T-helper 1 cell treated with Interleukin-12 subunit alpha and Interleukin-12 subunit beta and Interleukin-4 antibody, amounts not matched to agents 30 μg/mL and 1 μg/mL, for 36 hours (primary cell): Measurements from ENCODE around the gene PITX2.

Experiments
- H3K27ac Mint-ChIP-seq: one replicate; pipeline ENCODE4 v1.8.0; 2021; ENCODE audit warnings: mild to moderate bottlenecking, mixed read lengths
- H3K27me3 Mint-ChIP-seq: one replicate; pipeline ENCODE4 v1.8.0; 2021; ENCODE audit warnings: low read depth, mixed read lengths
- H3K36me3 Mint-ChIP-seq: one replicate; pipeline ENCODE4 v1.8.0; 2021; ENCODE audit warnings: low read depth, mixed read lengths
- H3K4me1 Mint-ChIP-seq: one replicate; pipeline ENCODE4 v1.8.0; 2021; ENCODE audit warnings: low read depth, mixed read lengths
- H3K4me3 Mint-ChIP-seq: one replicate; pipeline ENCODE4 v1.8.0; 2021; ENCODE audit warnings: mild to moderate bottlenecking, moderate library complexity, mixed read lengths
- H3K9me3 Mint-ChIP-seq: one replicate; pipeline ENCODE4 v1.8.0; 2021; ENCODE audit warnings: mixed read lengths

Gene PITX2

GRCh38 chr4:110640576-110640975, 17.7 kb upstream of the PITX2 start:
- peaks cover 1% of the 10 kb centered on the region for H3K4me1 Mint-ChIP-seq
- H3K27me3 Mint-ChIP-seq: peaks cover 85% of the 10 kb centered on the region
- peaks cover 8% of the 10 kb centered on the region for H3K36me3 Mint-ChIP-seq
- no peak overlapping the region for H3K27ac Mint-ChIP-seq
- H3K9me3 Mint-ChIP-seq: peaks cover 12% of the 10 kb centered on the region
- H3K4me3 Mint-ChIP-seq: no peak overlapping the region

- H3K4me1 Mint-ChIP-seq: peaks cover 1% of the 10 kb centered on the region
- H3K4me3 Mint-ChIP-seq: no peak overlapping the region
- peaks cover 90% of the 10 kb centered on the region for H3K27me3 Mint-ChIP-seq
- H3K36me3 Mint-ChIP-seq: peaks cover 10% of the 10 kb centered on the region
- H3K27ac Mint-ChIP-seq: peak overlapping the region; percentile 34
- H3K9me3 Mint-ChIP-seq: peaks cover 12% of the 10 kb centered on the region
These were observed 16.6 kb upstream of the PITX2 start for GRCh38 chr4:110639207-110640090.

DNA sequence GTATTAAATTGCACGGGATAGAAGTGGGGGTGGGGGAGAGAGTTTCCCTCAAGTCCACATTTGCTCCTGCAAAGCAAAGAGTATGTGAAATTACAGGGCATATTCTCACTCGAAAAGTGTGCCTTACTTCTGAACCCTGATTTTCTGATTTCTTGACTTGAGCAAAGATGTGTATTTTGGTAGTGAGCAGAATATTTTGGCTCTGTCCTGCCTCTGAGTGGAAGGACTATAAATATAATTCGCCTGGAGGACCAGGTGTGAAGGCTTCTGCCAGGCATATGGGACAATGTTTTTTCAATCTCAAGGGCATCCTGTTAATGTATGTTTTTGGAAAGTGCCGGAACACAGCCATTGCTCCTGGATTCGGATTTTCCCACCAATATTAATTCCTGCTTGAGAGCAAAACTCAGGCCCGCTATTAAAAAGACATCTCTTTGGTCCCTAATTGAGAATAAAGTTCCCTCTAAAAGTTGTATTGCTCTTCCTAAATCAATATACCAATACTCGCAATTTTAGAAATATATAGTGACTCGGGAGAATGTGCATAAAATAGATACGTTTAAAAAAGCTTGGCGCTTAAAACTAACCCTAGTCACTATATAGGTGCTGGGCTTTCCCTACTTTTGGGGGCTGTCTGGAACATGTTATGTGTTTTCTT, 15.3 kb upstream of the PITX2 start:
- peaks cover 1% of the 10 kb centered on the region for H3K4me1 Mint-ChIP-seq
- peaks cover 92% of the 10 kb centered on the region for H3K27me3 Mint-ChIP-seq
- no peak overlapping the region for H3K27ac Mint-ChIP-seq
- peaks cover 10% of the 10 kb centered on the region for H3K36me3 Mint-ChIP-seq
- peaks cover 12% of the 10 kb centered on the region for H3K9me3 Mint-ChIP-seq
- no peak overlapping the region for H3K4me3 Mint-ChIP-seq

GRCh38 chr4:110637408-110638088, 14.7 kb upstream of the PITX2 start:
- Mint-ChIP-seq H3K4me1 (peaks cover 1% of the 10 kb centered on the region), H3K9me3 (peaks cover 12% of the 10 kb centered on the region), H3K27me3 (peaks cover 94% of the 10 kb centered on the region), H3K36me3 (peaks cover 10% of the 10 kb centered on the region), H3K27ac (peak overlapping the region; percentile 63), H3K4me3 (peak overlapping the region; percentile 26)

DNA sequence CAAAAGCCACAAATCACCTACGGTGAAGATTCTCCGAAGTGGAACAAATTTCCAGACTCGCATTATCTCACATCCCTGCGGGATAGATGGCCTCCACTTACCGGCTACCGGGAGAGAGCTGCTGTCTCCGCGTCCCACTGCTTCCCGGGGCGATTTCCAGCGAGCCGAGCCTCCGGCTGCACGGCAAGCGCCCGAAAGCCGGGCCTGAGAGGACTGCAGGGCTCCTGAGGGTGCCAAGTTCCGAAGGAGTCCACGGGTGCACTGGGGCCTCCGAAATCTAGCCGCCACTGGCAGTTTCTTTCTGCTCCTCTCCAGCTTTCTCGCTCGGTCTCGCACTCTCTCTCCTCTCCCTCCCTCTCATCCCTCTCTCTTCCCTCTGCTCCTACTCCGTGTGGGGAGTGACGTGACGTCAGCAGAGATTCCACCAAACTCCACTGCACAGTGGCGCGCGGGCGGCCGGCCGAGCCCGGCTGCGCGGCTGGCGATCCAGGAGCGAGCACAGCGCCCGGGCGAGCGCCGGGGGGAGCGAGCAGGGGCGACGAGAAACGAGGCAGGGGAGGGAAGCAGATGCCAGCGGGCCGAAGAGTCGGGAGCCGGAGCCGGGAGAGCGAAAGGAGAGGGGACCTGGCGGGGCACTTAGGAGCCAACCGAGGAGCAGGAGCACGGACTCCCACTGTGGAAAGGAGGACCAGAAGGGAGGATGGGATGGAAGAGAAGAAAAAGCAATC, 14.0 kb upstream of the PITX2 start:
- Mint-ChIP-seq H3K4me1 (peaks cover 3% of the 10 kb centered on the region), H3K9me3 (peaks cover 12% of the 10 kb centered on the region), H3K36me3 (peaks cover 11% of the 10 kb centered on the region), H3K4me3 (no peak overlapping the region), H3K27me3 (peaks cover 92% of the 10 kb centered on the region), H3K27ac (peak overlapping the region; percentile 63)

GRCh38 chr4:110636171-110636679, 13.3 kb upstream of the PITX2 start:
- Mint-ChIP-seq H3K36me3 (peaks cover 12% of the 10 kb centered on the region), H3K27ac (no peak overlapping the region), H3K4me1 (peaks cover 3% of the 10 kb centered on the region), H3K27me3 (peaks cover 94% of the 10 kb centered on the region), H3K4me3 (no peak overlapping the region), H3K9me3 (peaks cover 12% of the 10 kb centered on the region)

GRCh38 chr4:110635163-110635865, 12.4 kb upstream of the PITX2 start:
- H3K9me3 Mint-ChIP-seq: peaks cover 12% of the 10 kb centered on the region
- H3K4me3 Mint-ChIP-seq: no peak overlapping the region
- H3K36me3 Mint-ChIP-seq: peaks cover 12% of the 10 kb centered on the region
- no peak overlapping the region for H3K27ac Mint-ChIP-seq
- H3K4me1 Mint-ChIP-seq: peaks cover 3% of the 10 kb centered on the region
- peaks cover 94% of the 10 kb centered on the region for H3K27me3 Mint-ChIP-seq

DNA sequence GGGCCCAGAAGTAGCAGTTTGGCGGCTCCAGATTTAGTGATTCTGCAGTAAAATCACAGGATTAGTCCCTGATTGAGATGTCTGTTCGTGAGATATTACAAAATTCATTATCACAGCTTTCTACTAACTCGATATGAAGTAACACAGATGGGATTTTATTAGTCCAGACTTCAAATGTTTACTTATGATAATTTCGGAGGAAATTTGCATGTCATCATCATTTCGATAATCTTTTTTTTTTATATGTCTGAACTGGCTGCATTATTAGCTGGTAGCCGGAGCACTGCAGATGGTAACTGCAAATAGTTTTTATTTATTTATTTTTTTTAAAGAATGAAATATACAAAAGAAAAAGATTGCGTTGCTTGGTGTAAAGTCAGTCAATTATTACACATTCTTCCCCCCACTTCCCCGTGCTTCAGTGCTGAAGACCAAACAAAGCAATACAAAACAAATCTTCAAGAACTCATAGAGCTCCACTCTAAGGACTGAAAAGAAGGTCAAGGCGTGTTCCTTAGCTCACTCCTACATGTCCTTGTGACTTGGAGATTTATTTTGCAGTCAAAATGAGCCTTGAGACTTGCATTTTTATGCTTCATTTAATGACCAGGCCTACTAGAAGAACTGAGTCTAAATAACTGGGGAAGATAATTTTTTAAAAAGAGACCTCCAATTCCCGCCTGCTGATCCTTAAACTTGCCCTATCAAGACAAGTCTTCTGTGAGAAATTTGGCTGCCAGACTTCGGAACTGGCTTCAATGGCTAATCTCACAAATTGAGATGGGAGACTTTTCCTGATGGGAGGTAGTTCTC, 11.7 kb upstream of the PITX2 start:
- peaks cover 93% of the 10 kb centered on the region for H3K27me3 Mint-ChIP-seq
- no peak overlapping the region for H3K4me3 Mint-ChIP-seq
- H3K27ac Mint-ChIP-seq: peak overlapping the region; percentile 28
- peaks cover 9% of the 10 kb centered on the region for H3K36me3 Mint-ChIP-seq
- H3K4me1 Mint-ChIP-seq: peaks cover 2% of the 10 kb centered on the region
- H3K9me3 Mint-ChIP-seq: peaks cover 9% of the 10 kb centered on the region

GRCh38 chr4:110633358-110634341, 10.8 kb upstream of the PITX2 start:
- peaks cover 92% of the 10 kb centered on the region for H3K27me3 Mint-ChIP-seq
- H3K9me3 Mint-ChIP-seq: peaks cover 6% of the 10 kb centered on the region

GRCh38 chr4:110632506-110633357, 9.9 kb upstream of the PITX2 start:
- H3K27me3 Mint-ChIP-seq: peaks cover 92% of the 10 kb centered on the region
- H3K36me3 Mint-ChIP-seq: peaks cover 10% of the 10 kb centered on the region
- peaks cover 2% of the 10 kb centered on the region for H3K4me1 Mint-ChIP-seq
- peaks cover 3% of the 10 kb centered on the region for H3K9me3 Mint-ChIP-seq
- no peak overlapping the region for H3K4me3 Mint-ChIP-seq
- peak overlapping the region; percentile 55 for H3K27ac Mint-ChIP-seq

More at GRCh38 chr4:110633358-110634341, 10.8 kb upstream of the PITX2 start:
- Mint-ChIP-seq H3K36me3 (peaks cover 8% of the 10 kb centered on the region), H3K27ac (peak overlapping the region; percentile 55), H3K4me1 (peaks cover 2% of the 10 kb centered on the region), H3K4me3 (no peak overlapping the region)
